HCT116 (cell line): ENCODE measurements around the gene RPTOR. TPM values are rescaled to one million over a fixed set of nuclear protein-coding genes. Genes with fewer than 3 reads are reported as not detected.

Source experiments
- ATAC-seq: fragments of 200-7000 bp; cut with Tn5 transposase; 2 replicates; pipeline ENCODE4 v1.9.1; 2020; ENCODE audit warnings: mild to moderate bottlenecking, moderate library complexity
- BruUV-seq: library from RNA; stranded (reverse); fragments of 400-500 nt; replicated peaks from 2 replicates; lab custom pipeline; 2021; lab: Mats Ljungman, UMichigan
- CTCF ChIA-PET: fragments of 300-600 bp; sonication (Branson Sonifier 250); formaldehyde crosslinking; loops from one replicate; lab custom pipeline; 2021; ENCODE audit warnings: antibody characterized with exemption; lab: Charles Lee
- POLR2A ChIA-PET: fragments of 300-600, 350-600 bp; sonication (Branson Sonifier 250); formaldehyde crosslinking; loops from one replicate; lab custom pipeline; 2021; ENCODE audit warnings: antibody characterized with exemption; lab: Charles Lee
- RAD21 ChIA-PET, 2 experiments: fragments of 300-600 bp; sonication (Branson Sonifier 250); formaldehyde crosslinking; loops; one replicate each; lab custom pipeline; 2023; ENCODE audit warnings: low total read pairs in 2 of 2; ENCODE audit not compliant: uncharacterized antibody in 2 of 2, unreplicated experiment in 2 of 2, low non-redundant PET in 1 of 2; lab: Charles Lee
- DNase-seq: peaks from one replicate; pipeline ENCODE4 v3.0.0-alpha.2; 2010; ENCODE audit warnings: low read depth, low spot score
- H2AFZ ChIP-seq: fragments of 200-600 bp; shearing (Covaris generic), sonication (generic); 2 replicates; pipeline ENCODE4 v1.6.1; 2017; ENCODE audit warnings: low read depth, mixed run types, mixed read lengths, antibody characterized with exemption, low read length; ENCODE audit not compliant: poor library complexity, severe bottlenecking
- H3K27ac ChIP-seq: 2 replicates; pipeline ENCODE4 v1.5.1; 2012; ENCODE audit warnings: low read depth, low read length
- H3K27me3 ChIP-seq: fragments of 200-600 bp; sonication (generic); 2 replicates; pipeline ENCODE4 v1.6.1; 2016; ENCODE audit warnings: mixed run types, low read length, mixed read lengths; ENCODE audit not compliant: insufficient read depth
- H3K36me3 ChIP-seq, 2 experiments: fragments of 200-500 bp in 1 of 2; fragments of 200-600 bp in 1 of 2; sonication (Bioruptor generic) in 1 of 2; sonication (generic) in 1 of 2; 2 replicates each; pipeline versions ENCODE4 v1.5.1 to v1.6.1; 2014 to 2016; ENCODE audit warnings: low read length in 2 of 2, inconsistent platforms in 1 of 2, mixed read lengths in 1 of 2, mixed run types in 1 of 2; ENCODE audit not compliant: insufficient read depth in 2 of 2, control insufficient read depth in 1 of 2
- H3K4me1 ChIP-seq, 2 experiments: fragments of 200-600 bp in 1 of 2; sonication (generic) in 1 of 2; 2 replicates each; pipeline versions ENCODE4 v1.5.1 to v1.6.1; 2012 to 2017; ENCODE audit warnings: low read length in 2 of 2, inconsistent platforms in 1 of 2, mild to moderate bottlenecking in 1 of 2, mixed read lengths in 1 of 2, mixed run types in 1 of 2, moderate library complexity in 1 of 2; ENCODE audit not compliant: insufficient read depth in 2 of 2, control insufficient read depth in 1 of 2
- H3K4me2 ChIP-seq: fragments of 200-600 bp; sonication (generic); 2 replicates; pipeline ENCODE4 v1.6.1; 2017; ENCODE audit warnings: mixed run types, low read length, mixed read lengths
- H3K4me3 ChIP-seq, 2 experiments: fragments of 200-600 bp in 1 of 2; sonication (generic) in 1 of 2; replicated peaks in 1 of 2; 2 replicates each; pipeline ENCODE4 v1.5.1; 2011 to 2016; ENCODE audit warnings: low read length in 2 of 2, control low read depth in 1 of 2, low read depth in 1 of 2, mild to moderate bottlenecking in 1 of 2, mixed read lengths in 1 of 2, mixed run types in 1 of 2
- H3K79me2 ChIP-seq: fragments of 200-600 bp; sonication (generic); 2 replicates; pipeline ENCODE4 v1.6.1; 2017; ENCODE audit warnings: mild to moderate bottlenecking, mixed run types, low read length, moderate library complexity, mixed read lengths; ENCODE audit not compliant: insufficient read depth
- H3K9ac ChIP-seq: fragments of 200-600 bp; sonication (generic); 2 replicates; pipeline ENCODE4 v1.6.1; 2016; ENCODE audit warnings: low read length, mixed read lengths
- H3K9me2 ChIP-seq: fragments of 200-600 bp; sonication (generic), shearing (Covaris generic); 2 replicates; pipeline ENCODE4 v1.6.1; 2017; ENCODE audit warnings: mixed run types, mild to moderate bottlenecking, moderate library complexity; ENCODE audit not compliant: insufficient read depth
- H3K9me3 ChIP-seq, 2 experiments: fragments of 200-500 bp in 1 of 2; fragments of 200-600 bp in 1 of 2; sonication (Bioruptor generic) in 1 of 2; sonication (generic) in 1 of 2; 2 replicates each; pipeline ENCODE4 v1.6.1; 2014 to 2017; ENCODE audit warnings: low read length in 2 of 2, mixed read lengths in 2 of 2, inconsistent platforms in 1 of 2, low read depth in 1 of 2, mild to moderate bottlenecking in 1 of 2, mixed run types in 1 of 2, moderate library complexity in 1 of 2; ENCODE audit not compliant: control insufficient read depth in 1 of 2, insufficient read depth in 1 of 2
- H4K20me1 ChIP-seq: fragments of 200-600 bp; sonication (generic), shearing (Covaris generic); 2 replicates; pipeline ENCODE4 v1.6.1; 2017; ENCODE audit warnings: mixed run types, mild to moderate bottlenecking, moderate library complexity; ENCODE audit not compliant: insufficient read depth
- ATF3 ChIP-seq: IDR thresholded peaks from 2 replicates; pipeline ENCODE4 v1.6.1; 2012
- CEBPB ChIP-seq: IDR thresholded peaks from 2 replicates; pipeline ENCODE4 v1.6.1; 2012; ENCODE audit warnings: low read depth
- CTCF ChIP-seq, 3 experiments: fragments of 200-600 bp in 1 of 3; sonication (generic) in 1 of 3; IDR thresholded peaks in 2 of 3; conservative IDR thresholded peaks in 1 of 3; 2 replicates each; pipeline ENCODE4 v1.5.1; 2012 to 2017; ENCODE audit warnings: low read depth in 2 of 3, low read length in 2 of 3, antibody characterized with exemption in 1 of 3, borderline replicate concordance in 1 of 3, control low read depth in 1 of 3, mild to moderate bottlenecking in 1 of 3, mixed read lengths in 1 of 3, mixed run types in 1 of 3, moderate library complexity in 1 of 3; ENCODE audit not compliant: insufficient read depth in 1 of 3
- RAD21 ChIP-seq: IDR thresholded peaks from 2 replicates; pipeline ENCODE4 v1.6.1; 2012; ENCODE audit warnings: low read depth, mild to moderate bottlenecking
- REST ChIP-seq: IDR thresholded peaks from 2 replicates; pipeline ENCODE4 v1.6.1; 2012; ENCODE audit warnings: low read depth
- SRF ChIP-seq: IDR thresholded peaks from 2 replicates; pipeline ENCODE4 v1.6.1; 2012; ENCODE audit warnings: low read depth
- TCF7L2 ChIP-seq: IDR thresholded peaks from 2 replicates; pipeline ENCODE4 v1.7.0; 2011; ENCODE audit warnings: borderline replicate concordance, inconsistent platforms; ENCODE audit not compliant: insufficient read depth, insufficient read length; ENCODE audit errors: extremely low read depth
- ZBTB33 ChIP-seq: IDR thresholded peaks from 2 replicates; pipeline ENCODE4 v1.6.1; 2011; ENCODE audit warnings: mild to moderate bottlenecking, low read length, moderate library complexity; ENCODE audit not compliant: insufficient replicate concordance; ENCODE audit errors: extremely low read depth
- ZFX ChIP-seq: fragments of 450-650 bp; IDR thresholded peaks from 2 replicates; pipeline ENCODE4 v1.6.1; 2017
- ZNF274 ChIP-seq: fragments of 200-500 bp; sonication (Bioruptor generic); IDR thresholded peaks from 2 replicates; pipeline ENCODE4 v1.6.1; 2014; ENCODE audit warnings: mild to moderate bottlenecking, low read depth, low read length, inconsistent platforms
- intact Hi-C: fragments of 100-400 bp; cut with micrococcal nuclease; formaldehyde crosslinking; loops from 2 replicates; pipeline ENCODE4 v1.10.0; 2022
- total RNA-seq: library from RNA; stranded (reverse); gene quantifications from one replicate; pipeline ENCODE4 v1.2.1, GENCODE V29; 2021; ENCODE audit not compliant: unreplicated experiment

The RPTOR gene
- total RNA-seq, 1 experiment from 2014 or later = 69.5 TPM

GRCh38 chr17:80779961-80780380 lies 235.3 kb downstream of the RPTOR start:
- DNase-seq = no peak
- Histone ChIP-seq H3K9me3 (no peaks in the 10 kb centered on the region), H3K27me3 (no peaks in the 10 kb centered on the region), H3K9me2 (no peaks in the 10 kb centered on the region), H3K79me2 (no peaks in the 10 kb centered on the region; the same call in 1 of the 2 replicates), H4K20me1 (no peaks in the 10 kb centered on the region), H3K9ac (no peak overlapping the region), H2AFZ (no peak overlapping the region), H3K4me2 (no peak overlapping the region), H3K4me3 (no peak overlapping the region), H3K4me1 (peaks cover 26 to 55% of the 10 kb centered on the region in 2 experiments), H3K27ac (no peak overlapping the region), H3K36me3 (no peaks in the 10 kb centered on the region)
- POLR2A ChIA-PET = no interaction called here
- TF ChIP-seq CEBPB = 0 out of 2 replicates have a peak, but pooled peaks have one; percentile 24
- no peak for TF ChIP-seq REST
- intact Hi-C loops = no loop called here
- no peak for ATAC-seq
- RAD21 ChIA-PET = no interaction called here
- CTCF ChIA-PET = no interaction called here
- no TSS peak for BruUV-seq

GRCh38 chr17:80780381-80781198 lies 236.0 kb downstream of the RPTOR start:
- no peak overlapping the region for H3K4me3 ChIP-seq
- H3K27me3 ChIP-seq = no peaks in the 10 kb centered on the region
- H3K4me2 ChIP-seq = 0 out of 2 replicates have a peak overlapping the region, but pooled peaks have one; percentile 2
- no peaks in the 10 kb centered on the region for H3K9me2 ChIP-seq
- H3K27ac ChIP-seq = no peak overlapping the region
- no peak overlapping the region for H2AFZ ChIP-seq
- no peaks in the 10 kb centered on the region for H3K36me3 ChIP-seq
- intact Hi-C loops = no loop called here
- POLR2A ChIA-PET = no interaction called here
- no peaks in the 10 kb centered on the region for H4K20me1 ChIP-seq
- BruUV-seq = no TSS peak
- H3K79me2 ChIP-seq = no peaks in the 10 kb centered on the region; the same call in 1 of the 2 replicates
- no peak for ATAC-seq
- H3K9me3 ChIP-seq = no peaks in the 10 kb centered on the region
- DNase-seq = no peak
- H3K4me1 ChIP-seq = peaks cover 26 to 51% of the 10 kb centered on the region in 2 experiments
- CTCF ChIA-PET = no interaction called here
- no peak overlapping the region for H3K9ac ChIP-seq
- RAD21 ChIA-PET = no interaction called here
- TF ChIP-seq RAD21 (no peak), SRF (no peak), TCF7L2 (no peak), ZBTB33 (no peak), ZFX (no peak), ATF3 (no peak), ZNF274 (no peak), CTCF (IDR thresholded peaks at IDR 0.05 in 2 of 3, conservative IDR thresholded peaks at IDR 0.05 in 1 of 3; ENCODE audit: borderline replicate concordance in 1 of 3, insufficient read depth in 1 of 3, low read depth in 2 of 3, low read length in 2 of 3) (no peak)
